HG03442 (cell line): Measurements from ENCODE around the gene GPR35.
"Not testable (repeated sequence)": the region's sequence is repeated elsewhere in the genome, so short reads cannot be mapped to it uniquely, and the experiment has no call there.

Experiments used
- ATAC-seq: cut with Tn5 transposase; IDR thresholded peaks from one replicate; pipeline ENCODE4 v1.9.1; 2021; ENCODE audit warnings: mild to moderate bottlenecking, moderate library complexity; ENCODE audit not compliant: unreplicated experiment

The GPR35 gene

DNA sequence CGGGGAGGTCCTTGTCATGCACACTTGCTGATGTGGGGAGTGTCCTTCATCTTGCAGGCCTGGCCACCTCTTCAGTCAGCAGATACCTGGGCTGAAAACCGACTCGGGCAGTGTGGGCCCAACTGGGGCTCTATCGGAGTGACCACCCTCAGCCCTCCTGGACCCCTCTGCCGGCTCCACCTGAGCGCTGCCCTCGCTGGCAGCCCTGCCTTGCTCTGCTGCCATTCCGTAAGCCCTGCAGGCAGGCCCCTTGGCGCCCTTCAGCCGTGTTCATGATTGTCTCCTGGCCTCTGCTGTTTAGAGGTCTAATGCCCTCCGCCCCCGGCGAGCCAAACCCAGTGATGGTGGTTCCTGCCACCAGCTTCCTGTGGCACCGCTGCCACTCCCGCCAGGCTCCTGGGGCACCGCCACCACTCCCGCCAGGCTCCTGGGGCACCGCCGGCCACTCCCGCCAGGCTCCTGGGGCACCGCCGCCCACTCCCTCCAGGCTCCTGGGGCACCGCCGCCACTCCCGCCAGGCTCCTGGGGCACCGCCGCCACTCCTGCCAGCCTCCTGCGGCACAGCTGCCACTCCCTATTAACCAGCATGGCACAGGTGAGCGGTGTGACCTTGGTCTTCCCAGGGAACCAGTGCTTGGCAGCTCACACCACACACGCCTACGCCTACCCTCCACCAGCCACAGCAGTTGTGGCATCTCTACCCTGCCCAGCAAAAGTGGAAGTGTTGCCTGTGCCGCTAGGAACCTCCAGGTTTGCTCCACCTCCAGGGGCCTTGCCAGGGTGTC lies 22.8 kb upstream of the GPR35 start:
- ATAC-seq, result no peak

- no peak for ATAC-seq
Observed at GRCh38 chr2:240603081-240603835, 22.0 kb upstream of the GPR35 start.

- no peak for ATAC-seq
Observed at GRCh38 chr2:240603846-240604245, 21.4 kb upstream of the GPR35 start.

DNA sequence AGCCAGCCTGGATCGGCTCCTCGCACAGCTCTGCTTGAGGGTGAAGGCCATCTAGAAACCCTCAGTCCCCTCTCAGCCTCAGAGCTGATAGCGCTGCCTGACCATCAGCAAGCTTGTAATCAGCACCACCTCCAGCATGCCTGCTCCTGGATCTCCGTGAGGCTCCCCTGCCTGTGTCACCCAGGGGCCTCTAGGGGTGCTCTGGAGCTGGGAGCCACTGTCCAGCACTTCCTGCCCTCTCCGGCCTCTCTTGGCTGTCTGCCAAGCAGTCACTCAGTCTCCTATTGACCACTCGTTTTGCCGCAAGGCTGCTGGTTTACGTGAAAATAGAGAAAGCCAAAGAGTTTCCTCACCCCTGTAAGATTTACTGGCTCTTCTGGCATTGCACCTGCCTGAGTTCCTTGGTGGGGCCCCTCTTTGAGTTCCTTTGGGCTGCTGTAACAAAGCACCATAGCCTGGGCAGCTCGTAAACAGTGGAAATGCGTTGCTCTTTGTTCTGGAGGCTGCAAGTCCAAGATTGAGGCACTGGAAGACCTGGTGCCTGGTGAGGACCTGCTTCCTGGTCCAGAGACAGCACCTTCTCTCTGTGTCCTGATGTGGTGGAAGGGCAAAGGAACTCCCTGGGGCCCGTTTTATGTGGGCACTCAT lies 20.9 kb upstream of the GPR35 start:
- no peak for ATAC-seq

GRCh38 chr2:240604939-240605716 lies 20.2 kb upstream of the GPR35 start:
- no peak for ATAC-seq

DNA sequence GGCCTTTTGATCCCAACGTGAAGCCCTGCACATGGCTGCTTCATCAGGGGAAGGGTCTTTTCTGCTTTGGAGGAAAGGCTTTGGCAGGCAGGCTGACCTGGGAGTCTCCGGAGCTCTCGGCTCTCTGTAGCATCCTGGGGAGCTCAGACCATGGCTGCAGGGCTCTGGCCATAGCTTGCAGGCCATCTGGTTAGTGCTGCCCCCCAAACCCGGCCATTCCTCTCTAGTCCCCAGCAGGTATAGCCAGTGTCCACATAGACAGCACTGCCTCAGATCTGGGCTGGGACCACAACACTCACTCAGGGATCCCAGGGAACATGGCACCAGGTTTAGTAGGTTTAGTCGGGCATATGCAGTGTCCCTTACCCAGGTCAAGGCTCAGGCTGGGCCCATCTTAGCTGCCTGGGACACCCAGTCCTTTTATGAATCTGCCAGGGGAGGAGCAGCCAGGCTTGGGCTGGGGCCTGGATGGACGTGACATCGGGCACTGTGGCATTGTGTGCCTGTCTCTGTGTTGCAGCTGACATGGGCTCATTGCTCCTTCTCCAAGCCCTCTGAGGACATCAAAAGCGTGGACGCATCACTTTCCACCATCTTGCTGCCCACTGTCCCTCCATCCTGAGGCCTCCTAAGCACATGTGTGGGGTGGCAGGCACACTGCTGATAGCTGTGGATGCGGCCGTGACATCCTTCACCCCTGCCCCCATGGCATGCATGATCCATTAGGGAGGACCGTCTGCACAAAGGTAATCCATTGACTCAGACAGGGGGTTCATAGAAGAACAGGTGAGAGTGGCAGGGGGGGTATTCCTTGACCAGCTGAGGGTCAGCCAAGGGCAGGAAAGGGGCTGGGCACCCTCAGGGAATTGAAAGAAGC lies 19.2 kb upstream of the GPR35 start:
- no peak for ATAC-seq

GRCh38 chr2:240611601-240612210 lies 13.6 kb upstream of the GPR35 start:
- no peak for ATAC-seq

- no peak for ATAC-seq
Observed at GRCh38 chr2:240613781-240614180, 11.5 kb upstream of the GPR35 start.

- no peak for ATAC-seq
Observed at GRCh38 chr2:240614391-240614790, 10.9 kb upstream of the GPR35 start.

GRCh38 chr2:240615396-240615795 lies 9.9 kb upstream of the GPR35 start:
- no peak for ATAC-seq

GRCh38 chr2:240615820-240616547 lies 9.3 kb upstream of the GPR35 start:
- ATAC-seq, result no peak

DNA sequence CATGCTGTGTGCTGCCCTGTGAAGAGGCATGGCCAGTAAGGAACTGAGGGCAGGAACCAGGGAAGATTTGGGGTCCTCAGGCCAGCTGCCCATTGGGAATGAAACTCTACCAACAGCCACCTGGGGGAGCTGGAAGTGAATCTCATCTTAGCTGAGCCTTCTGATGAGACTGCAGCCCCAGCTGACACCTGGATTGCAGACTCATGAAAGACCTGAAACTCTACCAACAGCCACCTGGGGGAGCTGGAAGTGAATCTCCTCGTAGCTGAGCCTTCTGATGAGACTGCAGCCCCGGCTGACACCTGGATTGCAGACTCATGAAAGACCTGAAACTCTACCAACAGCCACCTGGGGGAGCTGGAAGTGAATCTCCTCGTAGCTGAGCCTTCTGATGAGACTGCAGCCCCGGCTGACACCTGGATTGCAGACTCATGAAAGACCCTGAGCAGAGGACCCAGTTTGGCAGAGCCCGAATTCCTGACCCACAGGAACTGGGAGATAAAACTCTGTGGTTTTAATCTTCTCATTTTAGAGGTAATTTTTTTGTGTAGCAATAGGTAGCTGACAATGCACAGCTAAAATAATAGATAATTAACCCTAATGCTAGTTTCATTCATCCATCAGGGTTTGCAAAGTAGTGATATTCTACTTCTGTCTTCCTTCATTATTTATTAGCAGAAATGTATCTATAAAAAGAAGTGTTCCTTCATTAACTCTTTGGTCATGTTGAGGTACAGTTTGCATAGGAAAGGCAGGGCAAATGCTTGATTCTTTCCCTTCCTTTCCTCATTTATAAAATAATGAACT lies 8.2 kb upstream of the GPR35 start:
- not testable (repeated sequence) for ATAC-seq

GRCh38 chr2:240618776-240619175 lies 6.5 kb upstream of the GPR35 start:
- no peak for ATAC-seq

DNA sequence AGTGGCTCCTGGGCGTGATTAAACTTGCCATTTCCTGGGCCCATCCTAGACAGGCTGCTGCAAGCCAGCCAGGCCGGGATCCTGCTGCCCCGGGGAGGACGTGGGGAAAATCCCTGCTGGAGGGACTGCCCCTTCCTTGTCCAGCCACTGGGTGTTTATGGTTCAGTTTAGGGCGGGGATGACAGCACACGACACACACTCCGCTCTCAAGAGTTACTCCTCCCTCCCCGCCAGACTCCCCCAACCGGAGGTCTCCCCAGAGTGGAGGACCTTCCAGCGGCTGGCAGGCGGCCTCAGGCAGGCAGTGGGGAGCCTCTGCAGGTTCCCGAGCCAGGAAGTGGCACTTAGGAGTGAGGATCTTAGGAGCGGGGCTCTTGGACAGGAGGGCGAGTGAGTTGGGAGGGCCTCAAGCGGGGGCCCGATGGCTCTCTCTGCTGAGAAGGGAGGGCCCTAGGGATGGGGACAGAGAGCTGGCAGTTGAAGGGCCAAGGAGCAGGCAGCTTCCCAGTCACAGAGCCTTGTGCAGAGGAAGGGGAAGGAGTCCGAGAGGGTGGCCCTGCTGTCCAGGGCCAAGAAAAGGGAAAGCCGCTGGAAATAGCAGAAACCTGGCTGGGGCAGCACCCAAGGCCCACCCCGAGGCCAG lies 5.7 kb upstream of the GPR35 start:
- no peak for ATAC-seq

GRCh38 chr2:240620149-240620731 lies 5.0 kb upstream of the GPR35 start:
- no peak for ATAC-seq

DNA sequence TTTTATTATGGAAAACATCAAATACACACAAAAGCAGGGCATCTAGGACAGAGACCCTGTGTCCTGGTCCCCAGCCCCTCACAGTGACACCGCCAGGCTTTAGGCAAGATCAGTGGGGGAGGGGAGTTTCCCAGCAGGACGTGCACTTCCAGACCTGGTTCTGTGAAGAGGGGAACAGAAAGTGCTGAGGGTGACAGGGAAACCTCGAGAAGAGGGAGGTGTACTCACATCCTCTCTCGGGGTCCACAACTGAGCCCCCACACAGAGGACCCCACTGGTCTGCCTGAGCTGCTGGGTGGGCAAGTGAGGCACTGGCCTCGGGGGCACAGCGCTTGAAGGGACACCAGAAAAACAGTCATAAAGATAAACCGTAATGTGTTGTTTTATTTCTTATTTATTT lies 4.4 kb upstream of the GPR35 start:
- no peak for ATAC-seq

DNA sequence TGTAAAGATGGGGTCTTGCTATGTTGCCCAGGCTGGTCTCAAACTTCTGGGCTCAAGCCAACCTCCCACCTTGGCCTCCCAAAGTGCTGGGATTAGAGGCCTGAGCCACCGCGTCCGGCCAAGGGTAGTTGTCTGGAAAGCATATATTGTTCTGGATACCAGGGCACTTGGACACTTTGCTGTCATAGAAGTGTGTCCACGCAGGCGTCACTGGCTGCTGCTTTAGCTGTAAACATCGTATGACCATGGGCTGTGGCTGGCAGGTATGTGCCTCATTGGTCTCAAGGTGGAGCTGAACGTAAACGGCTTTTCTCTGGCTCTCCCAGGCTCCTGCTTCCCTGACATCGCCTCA lies 3.2 kb upstream of the GPR35 start:
- ATAC-seq, result no peak
